Fibroblast of lung (primary cell): ENCODE data around the gene BNIP5.

Source experiments
- EZH2 ChIP-seq: IDR thresholded peaks from 2 replicates; pipeline ENCODE4 v1.5.1; 2012; ENCODE audit warnings: low read length, control low read depth, mild to moderate bottlenecking; ENCODE audit errors: missing control alignments
- TF ChIP-seq, protein P1 (sequence below), 2 donors: IDR thresholded peaks in 1 of 2; conservative IDR thresholded peaks in 1 of 2; 1 replicate in 1 of 2; 2 replicates in 1 of 2; pipeline ENCODE4 v1.5.1; 2011 to 2012; ENCODE audit warnings: low read length in 2 of 2, control low read depth in 1 of 2, inconsistent platforms in 1 of 2, low read depth in 1 of 2, mild to moderate bottlenecking in 1 of 2

DNA sequence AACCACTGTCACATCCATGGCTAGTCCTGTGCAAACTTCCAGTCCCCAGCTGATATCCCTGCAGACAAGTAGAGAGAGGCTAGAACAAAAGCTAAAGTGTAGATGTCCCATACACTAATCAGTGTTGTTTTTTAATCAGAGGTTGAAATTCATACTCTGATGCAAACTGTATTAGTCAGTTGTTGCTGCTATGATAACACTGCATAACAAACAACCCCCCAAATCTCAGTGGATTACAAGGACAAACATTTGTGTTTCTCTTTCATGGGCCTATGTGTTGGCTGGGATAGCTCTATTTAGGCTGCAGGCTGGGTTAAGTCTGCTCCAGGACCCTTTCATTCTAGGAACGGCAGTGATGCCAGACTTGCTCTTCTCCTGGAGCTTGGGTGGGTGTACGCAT is 26.8 kb downstream of the BNIP5 start:
- TF ChIP-seq, protein P1, sequence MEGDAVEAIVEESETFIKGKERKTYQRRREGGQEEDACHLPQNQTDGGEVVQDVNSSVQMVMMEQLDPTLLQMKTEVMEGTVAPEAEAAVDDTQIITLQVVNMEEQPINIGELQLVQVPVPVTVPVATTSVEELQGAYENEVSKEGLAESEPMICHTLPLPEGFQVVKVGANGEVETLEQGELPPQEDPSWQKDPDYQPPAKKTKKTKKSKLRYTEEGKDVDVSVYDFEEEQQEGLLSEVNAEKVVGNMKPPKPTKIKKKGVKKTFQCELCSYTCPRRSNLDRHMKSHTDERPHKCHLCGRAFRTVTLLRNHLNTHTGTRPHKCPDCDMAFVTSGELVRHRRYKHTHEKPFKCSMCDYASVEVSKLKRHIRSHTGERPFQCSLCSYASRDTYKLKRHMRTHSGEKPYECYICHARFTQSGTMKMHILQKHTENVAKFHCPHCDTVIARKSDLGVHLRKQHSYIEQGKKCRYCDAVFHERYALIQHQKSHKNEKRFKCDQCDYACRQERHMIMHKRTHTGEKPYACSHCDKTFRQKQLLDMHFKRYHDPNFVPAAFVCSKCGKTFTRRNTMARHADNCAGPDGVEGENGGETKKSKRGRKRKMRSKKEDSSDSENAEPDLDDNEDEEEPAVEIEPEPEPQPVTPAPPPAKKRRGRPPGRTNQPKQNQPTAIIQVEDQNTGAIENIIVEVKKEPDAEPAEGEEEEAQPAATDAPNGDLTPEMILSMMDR (conservative IDR thresholded peaks at IDR 0.05 in 1 of 2, IDR thresholded peaks at IDR 0.05 in 1 of 2; ENCODE audit: low read depth in 1 of 2, low read length in 2 of 2): no peak
- no peak for TF ChIP-seq EZH2
